SH-SY5Y (cell line): ENCODE measurements around the gene PPOX.

Experiments used
- GATA2 ChIP-seq: IDR thresholded peaks from 2 replicates; pipeline ENCODE4 v1.6.1; 2011; ENCODE audit warnings: mild to moderate bottlenecking, low read depth, low read length
- GATA3 ChIP-seq: IDR thresholded peaks from 2 replicates; pipeline ENCODE4 v1.6.1; 2011; ENCODE audit warnings: low read depth, mild to moderate bottlenecking, low read length, moderate library complexity

DNA sequence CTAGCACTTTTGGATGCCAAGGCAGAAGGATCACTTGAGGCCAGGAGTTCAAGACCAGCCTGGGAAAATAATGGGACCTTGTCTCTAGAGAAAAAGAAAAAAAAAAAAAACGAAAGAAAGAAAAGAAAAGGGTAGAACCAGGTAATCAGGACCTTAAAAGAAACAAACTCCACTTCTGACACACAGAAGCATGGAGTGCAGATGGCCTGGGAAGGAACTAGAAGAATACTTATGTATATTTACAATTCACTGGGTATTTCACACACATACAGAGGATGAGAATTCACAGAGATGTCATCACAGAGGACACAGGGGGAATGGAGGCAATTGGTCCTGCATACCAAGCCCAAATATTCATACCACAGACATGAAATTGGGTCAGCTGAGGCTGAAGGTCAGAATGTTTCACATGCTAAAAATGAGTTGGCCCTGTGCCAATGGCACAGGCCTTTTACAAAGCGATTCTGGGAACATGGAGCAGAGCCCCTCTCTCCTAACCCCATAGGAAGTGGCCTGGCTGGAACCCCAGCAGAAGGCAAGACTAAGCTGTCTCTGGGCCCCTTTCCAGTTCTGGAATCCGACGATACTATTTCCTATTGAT, 6.7 kb downstream of the PPOX start:
- TF ChIP-seq GATA3 = no peak
- no peak for TF ChIP-seq GATA2
